ENCODE results near the gene PARN.

- TF ChIP-seq CTCF (IDR thresholded peaks at IDR 0.05) (no peak), NR2C2 (CRISPR knock-in tag; IDR thresholded peaks at IDR 0.05) (no peak), ATF2 (CRISPR knock-in tag; IDR thresholded peaks at IDR 0.05; ENCODE audit: borderline replicate concordance, low read depth) (no peak), USF2 (CRISPR knock-in tag; IDR thresholded peaks at IDR 0.05) (no peak), CREB1 (CRISPR knock-in tag; IDR thresholded peaks at IDR 0.05) (no peak), NR3C1 (CRISPR knock-in tag; conservative IDR thresholded peaks at IDR 0.05; ENCODE audit: low read depth) (no peak), JUN (CRISPR knock-in tag; IDR thresholded peaks at IDR 0.05) (no peak)
- TF ChIP-seq, protein P1, sequence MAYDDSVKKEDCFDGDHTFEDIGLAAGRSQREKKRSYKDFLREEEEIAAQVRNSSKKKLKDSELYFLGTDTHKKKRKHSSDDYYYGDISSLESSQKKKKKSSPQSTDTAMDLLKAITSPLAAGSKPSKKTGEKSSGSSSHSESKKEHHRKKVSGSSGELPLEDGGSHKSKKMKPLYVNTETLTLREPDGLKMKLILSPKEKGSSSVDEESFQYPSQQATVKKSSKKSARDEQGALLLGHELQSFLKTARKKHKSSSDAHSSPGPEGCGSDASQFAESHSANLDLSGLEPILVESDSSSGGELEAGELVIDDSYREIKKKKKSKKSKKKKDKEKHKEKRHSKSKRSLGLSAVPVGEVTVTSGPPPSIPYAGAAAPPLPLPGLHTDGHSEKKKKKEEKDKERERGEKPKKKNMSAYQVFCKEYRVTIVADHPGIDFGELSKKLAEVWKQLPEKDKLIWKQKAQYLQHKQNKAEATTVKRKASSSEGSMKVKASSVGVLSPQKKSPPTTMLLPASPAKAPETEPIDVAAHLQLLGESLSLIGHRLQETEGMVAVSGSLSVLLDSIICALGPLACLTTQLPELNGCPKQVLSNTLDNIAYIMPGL (CRISPR knock-in tag; IDR thresholded peaks at IDR 0.05), result no peak
Observed at GRCh38 chr16:14669776-14670175, 39.7 kb upstream of the PARN start.

All from WTC11 (cell line).